Measurements from ENCODE around the gene ADM5. TPM values are rescaled to one million over a fixed set of nuclear protein-coding genes. Genes with fewer than 3 reads are reported as not detected.
A peak's percentile ranks its signal among the peaks of the same experiment; 100 is the strongest.

The ADM5 gene
- total and polyA plus RNA-seq, 2 experiments from 2014 or later, result 0.50 TPM; not detected in 1

DNA sequence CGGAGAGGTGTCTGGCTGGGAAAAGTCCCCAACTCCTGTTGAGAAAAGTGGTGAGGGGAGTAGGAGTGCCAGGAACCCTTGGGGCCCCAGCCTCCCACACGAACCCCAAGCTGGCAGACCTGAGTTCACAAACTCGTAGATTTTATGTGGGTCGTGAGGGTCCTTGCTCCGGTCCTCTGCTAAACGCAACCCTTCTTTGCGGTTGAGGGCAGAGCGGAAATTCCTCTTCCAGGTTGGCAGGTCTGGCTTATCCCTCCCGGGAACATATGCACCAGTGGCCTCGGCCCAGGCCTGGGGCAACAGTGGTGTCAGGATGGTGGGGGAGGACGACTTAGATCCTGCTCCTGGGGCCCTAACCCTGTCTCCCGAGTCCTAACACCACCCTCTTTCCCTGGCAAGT is 26.2 kb upstream of the ADM5 start:
- Histone ChIP-seq H2AFZ (no peak overlapping the region), H3K4me2 (peak overlapping the region; percentile 94), H3K9me3 (ENCODE audit: low read depth) (no peaks in the 10 kb centered on the region), H3K27me3 (no peaks in the 10 kb centered on the region), H3K27ac (no peak overlapping the region), H3K79me2 (peaks cover 31% of the 10 kb centered on the region), H3K9me2 (replicated peaks; ENCODE audit: insufficient read depth) (no peaks in the 10 kb centered on the region), H3K4me3 (no peak overlapping the region), H4K20me1 (ENCODE audit: insufficient read depth, poor library complexity, severe bottlenecking) (no peaks in the 10 kb centered on the region), H3K4me1 (ENCODE audit: insufficient read depth) (peaks cover 12% of the 10 kb centered on the region), H3K36me3 (replicated peaks; ENCODE audit: insufficient read depth, low read depth) (no peaks in the 10 kb centered on the region)
- TF ChIP-seq EZH2 (IDR thresholded peaks at IDR 0.05; ENCODE audit: borderline replicate concordance) (no peak), EZH2phosphoT487 (IDR thresholded peaks at IDR 0.05; ENCODE audit: low read depth, severe bottlenecking, unreplicated experiment) (no peak)
- TF ChIP-seq, protein P1, sequence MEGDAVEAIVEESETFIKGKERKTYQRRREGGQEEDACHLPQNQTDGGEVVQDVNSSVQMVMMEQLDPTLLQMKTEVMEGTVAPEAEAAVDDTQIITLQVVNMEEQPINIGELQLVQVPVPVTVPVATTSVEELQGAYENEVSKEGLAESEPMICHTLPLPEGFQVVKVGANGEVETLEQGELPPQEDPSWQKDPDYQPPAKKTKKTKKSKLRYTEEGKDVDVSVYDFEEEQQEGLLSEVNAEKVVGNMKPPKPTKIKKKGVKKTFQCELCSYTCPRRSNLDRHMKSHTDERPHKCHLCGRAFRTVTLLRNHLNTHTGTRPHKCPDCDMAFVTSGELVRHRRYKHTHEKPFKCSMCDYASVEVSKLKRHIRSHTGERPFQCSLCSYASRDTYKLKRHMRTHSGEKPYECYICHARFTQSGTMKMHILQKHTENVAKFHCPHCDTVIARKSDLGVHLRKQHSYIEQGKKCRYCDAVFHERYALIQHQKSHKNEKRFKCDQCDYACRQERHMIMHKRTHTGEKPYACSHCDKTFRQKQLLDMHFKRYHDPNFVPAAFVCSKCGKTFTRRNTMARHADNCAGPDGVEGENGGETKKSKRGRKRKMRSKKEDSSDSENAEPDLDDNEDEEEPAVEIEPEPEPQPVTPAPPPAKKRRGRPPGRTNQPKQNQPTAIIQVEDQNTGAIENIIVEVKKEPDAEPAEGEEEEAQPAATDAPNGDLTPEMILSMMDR (IDR thresholded peaks at IDR 0.05; ENCODE audit: poor library complexity), result no peak
- no peak for DNase-seq (ENCODE audit: low spot score)
- WGBS (ENCODE audit: low lambda C conversion rate, missing lambda C conversion rate), result 88% methylated on average over 12 of the region's 12 CpGs

DNA sequence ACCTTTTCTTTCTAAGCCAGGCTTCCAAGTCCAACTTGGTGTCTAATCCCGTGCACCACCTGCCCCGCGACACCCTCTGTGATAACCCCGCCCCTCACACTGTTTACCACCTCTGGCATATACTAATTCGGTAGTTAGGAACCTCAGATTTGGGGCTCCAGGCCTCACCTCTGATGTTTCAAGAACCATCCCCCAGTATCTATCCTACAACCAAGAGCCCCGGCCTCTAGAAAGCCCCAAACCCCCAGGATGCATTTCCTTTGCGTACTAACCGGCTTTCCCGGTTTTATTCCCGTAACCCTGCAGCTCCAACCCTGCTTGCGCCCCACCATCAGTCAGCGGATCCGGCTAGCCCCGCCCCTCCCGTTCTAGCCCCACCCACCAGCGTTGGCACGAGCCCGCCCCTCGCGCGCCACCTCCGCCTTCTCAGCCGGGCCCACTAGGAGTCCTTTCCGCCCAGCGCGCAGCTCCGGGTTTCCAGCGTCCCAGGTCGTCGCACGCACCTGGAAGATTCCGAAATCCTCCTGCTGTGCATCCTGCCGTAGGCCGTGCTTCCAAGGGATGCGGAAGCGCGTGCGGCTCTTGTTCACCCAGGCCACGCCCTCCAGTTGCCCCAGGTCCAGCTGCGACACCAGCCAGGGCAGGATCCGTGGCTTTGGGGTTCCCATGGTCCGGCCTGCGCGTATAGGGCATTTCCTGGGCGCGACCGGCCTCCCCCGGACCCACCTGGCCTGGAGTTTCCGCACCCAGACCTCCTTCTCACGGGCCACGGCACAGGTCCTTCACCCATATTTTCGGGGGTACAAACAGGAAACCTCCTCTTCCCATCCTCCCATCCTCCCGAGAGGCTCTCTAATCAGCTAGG is 25.0 kb upstream of the ADM5 start:
- DNase-seq (ENCODE audit: low spot score), result peak; percentile 96
- Histone ChIP-seq H4K20me1 (ENCODE audit: insufficient read depth, poor library complexity, severe bottlenecking) (no peaks in the 10 kb centered on the region), H3K4me1 (ENCODE audit: insufficient read depth) (peaks cover 12% of the 10 kb centered on the region), H3K4me3 (peak overlapping the region; percentile 43), H2AFZ (no peak overlapping the region), H3K4me2 (peak overlapping the region; percentile 94), H3K9me2 (replicated peaks; ENCODE audit: insufficient read depth) (no peaks in the 10 kb centered on the region), H3K36me3 (replicated peaks; ENCODE audit: insufficient read depth, low read depth) (no peaks in the 10 kb centered on the region), H3K27ac (peak overlapping the region; percentile 81), H3K27me3 (no peaks in the 10 kb centered on the region), H3K79me2 (peaks cover 37% of the 10 kb centered on the region), H3K9me3 (ENCODE audit: low read depth) (no peaks in the 10 kb centered on the region)
- WGBS (ENCODE audit: low lambda C conversion rate, missing lambda C conversion rate), result under 1% methylated on average over 34 of the region's 53 CpGs
- TF ChIP-seq, protein P1 (IDR thresholded peaks at IDR 0.05; ENCODE audit: poor library complexity), result no peak
- TF ChIP-seq EZH2 (IDR thresholded peaks at IDR 0.05; ENCODE audit: borderline replicate concordance) (no peak), EZH2phosphoT487 (IDR thresholded peaks at IDR 0.05; ENCODE audit: low read depth, severe bottlenecking, unreplicated experiment) (no peak)

DNA sequence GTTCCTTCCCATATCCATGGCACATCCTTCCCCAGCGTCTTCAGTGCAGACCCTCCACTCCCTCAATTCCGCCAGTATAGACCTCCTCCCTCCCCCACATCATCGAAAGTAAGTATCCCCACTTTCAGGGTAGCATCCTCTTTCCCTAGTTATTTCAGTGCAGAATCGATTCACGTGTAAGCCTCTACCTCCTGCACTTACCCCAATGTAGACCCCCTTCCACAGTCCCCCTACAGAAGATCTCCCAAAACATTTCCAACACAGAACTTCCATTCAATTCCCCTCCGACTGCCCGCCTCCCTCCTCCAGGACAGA is 24.4 kb upstream of the ADM5 start:
- no peaks in the 10 kb centered on the region for H3K9me2 ChIP-seq (replicated peaks; ENCODE audit: insufficient read depth)
- no peaks in the 10 kb centered on the region for H4K20me1 ChIP-seq (ENCODE audit: insufficient read depth, poor library complexity, severe bottlenecking)
- peak overlapping the region; percentile 43 for H3K4me3 ChIP-seq
- TF ChIP-seq EZH2 (IDR thresholded peaks at IDR 0.05; ENCODE audit: borderline replicate concordance) (no peak), EZH2phosphoT487 (IDR thresholded peaks at IDR 0.05; ENCODE audit: low read depth, severe bottlenecking, unreplicated experiment) (no peak)
- TF ChIP-seq, protein P1 (IDR thresholded peaks at IDR 0.05; ENCODE audit: poor library complexity), result no peak
- no peak for DNase-seq (ENCODE audit: low spot score)
- H3K36me3 ChIP-seq (replicated peaks; ENCODE audit: insufficient read depth, low read depth), result no peaks in the 10 kb centered on the region
- H3K79me2 ChIP-seq, result peaks cover 37% of the 10 kb centered on the region
- no peak overlapping the region for H2AFZ ChIP-seq
- no peaks in the 10 kb centered on the region for H3K27me3 ChIP-seq
- peak overlapping the region; percentile 81 for H3K27ac ChIP-seq
- peaks cover 12% of the 10 kb centered on the region for H3K4me1 ChIP-seq (ENCODE audit: insufficient read depth)
- no peaks in the 10 kb centered on the region for H3K9me3 ChIP-seq (ENCODE audit: low read depth)
- H3K4me2 ChIP-seq, result peak overlapping the region; percentile 94
- 3% methylated on average over 6 of the region's 7 CpGs for WGBS (ENCODE audit: low lambda C conversion rate, missing lambda C conversion rate)

All from hepatocyte (in vitro differentiated cells).